Keratinocyte (primary cell): Measurements from ENCODE around the gene PXN. TPM values are rescaled to one million over a fixed set of nuclear protein-coding genes. Genes with fewer than 3 reads are reported as not detected.

Experiments
- DNase-seq: peaks from one replicate; pipeline ENCODE4 v3.0.0-alpha.2; 2011; ENCODE audit warnings: low read depth, missing footprints, low spot score
- FAIRE-seq: peaks from 2 replicates; lab custom pipeline; 2011; peaks lifted over from hg19 to GRCh38; lab: Jason Lieb, UNC
- H2AFZ ChIP-seq: 2 replicates; pipeline ENCODE4 v1.6.0; 2012; ENCODE audit warnings: low read length, control low read depth, inconsistent platforms; ENCODE audit not compliant: control insufficient read depth
- H3K27ac ChIP-seq: 2 replicates; pipeline ENCODE4 v1.5.1; 2011; ENCODE audit warnings: low read length; ENCODE audit not compliant: control insufficient read depth, insufficient read depth
- H3K27me3 ChIP-seq: 3 replicates; pipeline ENCODE4 v1.6.0; 2011; ENCODE audit warnings: low read length; ENCODE audit not compliant: control insufficient read depth, insufficient read depth; ENCODE audit errors: extremely low read depth
- H3K36me3 ChIP-seq, 2 experiments: 2 replicates in 1 of 2; 3 replicates in 1 of 2; pipeline ENCODE4 v1.5.1; 2011; ENCODE audit warnings: low read length in 2 of 2, mild to moderate bottlenecking in 1 of 2; ENCODE audit not compliant: control insufficient read depth in 2 of 2, insufficient read depth in 2 of 2; ENCODE audit errors: extremely low read depth in 1 of 2
- H3K4me1 ChIP-seq: 3 replicates; pipeline ENCODE4 v1.5.1; 2011; ENCODE audit warnings: low read length; ENCODE audit not compliant: control insufficient read depth, insufficient read depth; ENCODE audit errors: extremely low read depth
- H3K4me2 ChIP-seq: 3 replicates; pipeline ENCODE4 v1.6.0; 2011; ENCODE audit warnings: low read depth, low read length; ENCODE audit not compliant: control insufficient read depth, insufficient read depth; ENCODE audit errors: extremely low read depth
- H3K4me3 ChIP-seq, 3 experiments: fragments of 200-600 bp in 1 of 3; sonication (generic) in 1 of 3; 2 replicates in 2 of 3; 3 replicates in 1 of 3; pipeline ENCODE4 v1.5.1; 2011 to 2016; ENCODE audit warnings: low read length in 3 of 3, mild to moderate bottlenecking in 3 of 3, control low read depth in 2 of 3, inconsistent platforms in 1 of 3, low read depth in 1 of 3, mixed read lengths in 1 of 3, mixed run types in 1 of 3, moderate library complexity in 1 of 3; ENCODE audit not compliant: control insufficient read depth in 2 of 3, insufficient read depth in 2 of 3; ENCODE audit errors: extremely low read depth in 1 of 3
- H3K79me2 ChIP-seq: 2 replicates; pipeline ENCODE4 v1.6.0; 2012; ENCODE audit warnings: low read length; ENCODE audit not compliant: control insufficient read depth, insufficient read depth
- H3K9ac ChIP-seq: 3 replicates; pipeline ENCODE4 v1.6.0; 2011; ENCODE audit warnings: low read length; ENCODE audit not compliant: control insufficient read depth, insufficient read depth; ENCODE audit errors: extremely low read depth
- H3K9me1 ChIP-seq: 3 replicates; pipeline ENCODE4 v1.6.0; 2011; ENCODE audit warnings: low read length; ENCODE audit not compliant: control insufficient read depth, insufficient read depth; ENCODE audit errors: extremely low read depth
- H3K9me3 ChIP-seq: 2 replicates; pipeline ENCODE4 v1.5.1; 2012; ENCODE audit warnings: low read depth, low read length; ENCODE audit not compliant: control insufficient read depth
- H4K20me1 ChIP-seq: 3 replicates; pipeline ENCODE4 v1.6.0; 2011; ENCODE audit warnings: low read length; ENCODE audit not compliant: control insufficient read depth, insufficient read depth; ENCODE audit errors: extremely low read depth
- CTCF ChIP-seq, 3 experiments: IDR thresholded peaks in 1 of 3; conservative IDR thresholded peaks in 1 of 3; optimal IDR thresholded peaks in 1 of 3; 2 replicates in 2 of 3; 3 replicates in 1 of 3; pipeline versions ENCODE3 to v1.5.1; 2011; ENCODE audit warnings: low read length in 3 of 3, mild to moderate bottlenecking in 3 of 3, moderate library complexity in 2 of 3, control low read depth in 1 of 3, inconsistent platforms in 1 of 3; ENCODE audit not compliant: insufficient read depth in 2 of 3; ENCODE audit errors: extremely low read depth in 1 of 3
- EZH2 ChIP-seq: IDR thresholded peaks from one replicate; pipeline ENCODE4 v1.6.1; 2012; ENCODE audit warnings: inconsistent platforms, mild to moderate bottlenecking, low read length, moderate library complexity
- dilution Hi-C: fragments of 300-500 bp; cut with MboI; formaldehyde crosslinking; loops from one replicate; pipeline ENCODE4 v1.7.0; 2020; ENCODE audit warnings: low sequenced_read_pairs; ENCODE audit not compliant: extremely low pct_ligation_motif_present
- polyA plus RNA-seq, 5 experiments: library from polyadenylated mRNA; depleted of rRNA in 3 of 5; stranded (reverse) in 3 of 5; stranded (forward) in 1 of 5; unstranded in 1 of 5; fragments of >200 nt; gene quantifications; 1 replicate in 1 of 5; 2 replicates in 3 of 5; 3 replicates in 1 of 5; pipeline versions ENCODE4 v1.2.1 to v1.2.3, GENCODE V29; 2011 to 2012; ENCODE audit warnings: missing spikeins in 2 of 5, low read depth in 1 of 5, low replicate concordance in 1 of 5

PXN gene
- polyA plus RNA-seq, 1 donor (not counting 4 experiments of a cell fraction or from before 2014, with no cell fraction given), result 114 TPM

DNA sequence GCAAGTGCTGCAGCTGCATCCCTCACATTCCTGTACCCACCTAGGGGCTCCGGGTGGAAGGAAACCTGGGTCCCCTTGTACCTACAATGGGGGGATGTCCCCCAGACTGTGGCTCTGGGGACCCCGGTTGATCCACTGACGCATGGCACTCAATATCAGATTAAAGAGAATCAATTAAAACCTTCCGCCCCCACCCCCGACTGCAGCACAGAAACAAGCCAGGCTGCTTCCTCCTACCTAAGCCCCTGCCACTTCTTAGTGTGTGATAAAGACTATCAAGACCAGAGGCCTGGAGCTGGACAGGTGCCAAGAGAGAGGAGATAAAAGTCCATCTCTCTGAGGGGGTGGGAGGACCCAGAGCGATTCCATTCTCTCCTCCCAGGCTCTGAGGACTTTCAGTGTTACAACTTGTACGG is 36.5 kb downstream of the PXN start:
- TF ChIP-seq CTCF (optimal IDR thresholded peaks at IDR 0.05 in 1 of 3, IDR thresholded peaks at IDR 0.05 in 1 of 3, conservative IDR thresholded peaks at IDR 0.05 in 1 of 3; ENCODE audit: extremely low read depth in 1 of 3, insufficient read depth in 2 of 3, low read length in 3 of 3), result no peak
- no peak for TF ChIP-seq EZH2
- Histone ChIP-seq H2AFZ (no peak overlapping the region), H3K9ac (peak overlapping the region; percentile 81), H3K36me3 (peaks cover 27 to 48% of the 10 kb centered on the region in 2 experiments), H3K4me1 (peaks cover 97% of the 10 kb centered on the region), H3K4me2 (peak overlapping the region; percentile 84), H3K27me3 (no peaks in the 10 kb centered on the region), H3K27ac (peak overlapping the region; percentile 98), H3K9me3 (no peaks in the 10 kb centered on the region), H4K20me1 (peaks cover 7% of the 10 kb centered on the region), H3K79me2 (peaks cover 85% of the 10 kb centered on the region), H3K9me1 (no peaks in the 10 kb centered on the region), H3K4me3 (peak overlapping the region; percentile 11 to 59 (median 42))
- DNase-seq, result no peak
- dilution Hi-C loops, result no loop called here
- FAIRE-seq, result no peak

GRCh38 chr12:120228291-120229070 is 37.0 kb downstream of the PXN start:
- no peak overlapping the region for H2AFZ ChIP-seq
- TF ChIP-seq EZH2 (no peak), CTCF (optimal IDR thresholded peaks at IDR 0.05 in 1 of 3, IDR thresholded peaks at IDR 0.05 in 1 of 3, conservative IDR thresholded peaks at IDR 0.05 in 1 of 3; ENCODE audit: extremely low read depth in 1 of 3, insufficient read depth in 2 of 3, low read length in 3 of 3) (peak in 2 of 3 experiments; percentile 87 to 88)
- H3K27ac ChIP-seq, result peak overlapping the region; percentile 98
- peaks cover 31 to 54% of the 10 kb centered on the region in 2 experiments for H3K36me3 ChIP-seq
- no peaks in the 10 kb centered on the region for H3K9me1 ChIP-seq
- peaks cover 85% of the 10 kb centered on the region for H3K79me2 ChIP-seq
- peak overlapping the region; percentile 11 to 59 (median 42) for H3K4me3 ChIP-seq
- peak overlapping the region; percentile 81 for H3K9ac ChIP-seq
- H3K9me3 ChIP-seq, result no peaks in the 10 kb centered on the region
- FAIRE-seq (no peak), DNase-seq (no peak)
- H3K4me2 ChIP-seq, result peak overlapping the region; percentile 84
- H3K27me3 ChIP-seq, result no peaks in the 10 kb centered on the region
- H4K20me1 ChIP-seq, result peaks cover 9% of the 10 kb centered on the region
- dilution Hi-C loops, result no loop called here
- H3K4me1 ChIP-seq, result peaks cover 91% of the 10 kb centered on the region
